HL-60 (cell line): ENCODE data around the gene MALRD1.

Experiments
- GABPA ChIP-seq: IDR thresholded peaks from 2 replicates; pipeline ENCODE4 v1.6.1; 2012; ENCODE audit warnings: low read depth
- POLR2AphosphoS5 ChIP-seq: IDR thresholded peaks from 2 replicates; pipeline ENCODE4 v1.6.1; 2012; ENCODE audit warnings: low read depth
- SPI1 ChIP-seq: IDR thresholded peaks from 2 replicates; pipeline ENCODE4 v1.6.1; 2012; ENCODE audit warnings: low read depth, mild to moderate bottlenecking, borderline replicate concordance
- TF ChIP-seq, protein P1 (sequence below): IDR thresholded peaks from one replicate; pipeline ENCODE4 v1.5.1; 2011; ENCODE audit warnings: low read length, control low read depth, inconsistent platforms; ENCODE audit not compliant: insufficient read depth
- TF ChIP-seq, protein P2 (sequence below): IDR thresholded peaks from 2 replicates; pipeline ENCODE4 v1.6.1; 2012; ENCODE audit warnings: low read depth; ENCODE audit not compliant: insufficient replicate concordance

DNA sequence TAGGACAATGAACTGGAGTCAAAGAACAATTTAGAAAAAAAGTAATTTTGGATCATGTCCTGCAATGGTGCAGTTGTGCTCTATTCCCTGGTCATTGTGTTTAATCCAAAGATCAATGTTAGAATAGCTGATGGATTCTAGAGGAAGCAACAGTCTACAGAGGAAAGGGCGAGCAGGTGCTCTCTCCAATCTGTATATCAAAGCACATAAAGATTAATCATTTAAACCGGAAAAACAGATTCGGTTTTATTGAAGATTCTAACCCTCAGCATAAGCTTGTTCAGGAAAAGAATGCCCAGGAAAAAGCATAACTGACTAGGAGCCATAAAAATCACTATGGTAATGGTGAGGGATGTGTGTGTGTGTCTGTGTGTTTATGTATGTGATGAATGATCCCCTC lies 110.3 kb downstream of the MALRD1 start:
- TF ChIP-seq, protein P1, sequence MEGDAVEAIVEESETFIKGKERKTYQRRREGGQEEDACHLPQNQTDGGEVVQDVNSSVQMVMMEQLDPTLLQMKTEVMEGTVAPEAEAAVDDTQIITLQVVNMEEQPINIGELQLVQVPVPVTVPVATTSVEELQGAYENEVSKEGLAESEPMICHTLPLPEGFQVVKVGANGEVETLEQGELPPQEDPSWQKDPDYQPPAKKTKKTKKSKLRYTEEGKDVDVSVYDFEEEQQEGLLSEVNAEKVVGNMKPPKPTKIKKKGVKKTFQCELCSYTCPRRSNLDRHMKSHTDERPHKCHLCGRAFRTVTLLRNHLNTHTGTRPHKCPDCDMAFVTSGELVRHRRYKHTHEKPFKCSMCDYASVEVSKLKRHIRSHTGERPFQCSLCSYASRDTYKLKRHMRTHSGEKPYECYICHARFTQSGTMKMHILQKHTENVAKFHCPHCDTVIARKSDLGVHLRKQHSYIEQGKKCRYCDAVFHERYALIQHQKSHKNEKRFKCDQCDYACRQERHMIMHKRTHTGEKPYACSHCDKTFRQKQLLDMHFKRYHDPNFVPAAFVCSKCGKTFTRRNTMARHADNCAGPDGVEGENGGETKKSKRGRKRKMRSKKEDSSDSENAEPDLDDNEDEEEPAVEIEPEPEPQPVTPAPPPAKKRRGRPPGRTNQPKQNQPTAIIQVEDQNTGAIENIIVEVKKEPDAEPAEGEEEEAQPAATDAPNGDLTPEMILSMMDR = no peak
- TF ChIP-seq POLR2AphosphoS5 = no peak
- TF ChIP-seq, protein P2, sequence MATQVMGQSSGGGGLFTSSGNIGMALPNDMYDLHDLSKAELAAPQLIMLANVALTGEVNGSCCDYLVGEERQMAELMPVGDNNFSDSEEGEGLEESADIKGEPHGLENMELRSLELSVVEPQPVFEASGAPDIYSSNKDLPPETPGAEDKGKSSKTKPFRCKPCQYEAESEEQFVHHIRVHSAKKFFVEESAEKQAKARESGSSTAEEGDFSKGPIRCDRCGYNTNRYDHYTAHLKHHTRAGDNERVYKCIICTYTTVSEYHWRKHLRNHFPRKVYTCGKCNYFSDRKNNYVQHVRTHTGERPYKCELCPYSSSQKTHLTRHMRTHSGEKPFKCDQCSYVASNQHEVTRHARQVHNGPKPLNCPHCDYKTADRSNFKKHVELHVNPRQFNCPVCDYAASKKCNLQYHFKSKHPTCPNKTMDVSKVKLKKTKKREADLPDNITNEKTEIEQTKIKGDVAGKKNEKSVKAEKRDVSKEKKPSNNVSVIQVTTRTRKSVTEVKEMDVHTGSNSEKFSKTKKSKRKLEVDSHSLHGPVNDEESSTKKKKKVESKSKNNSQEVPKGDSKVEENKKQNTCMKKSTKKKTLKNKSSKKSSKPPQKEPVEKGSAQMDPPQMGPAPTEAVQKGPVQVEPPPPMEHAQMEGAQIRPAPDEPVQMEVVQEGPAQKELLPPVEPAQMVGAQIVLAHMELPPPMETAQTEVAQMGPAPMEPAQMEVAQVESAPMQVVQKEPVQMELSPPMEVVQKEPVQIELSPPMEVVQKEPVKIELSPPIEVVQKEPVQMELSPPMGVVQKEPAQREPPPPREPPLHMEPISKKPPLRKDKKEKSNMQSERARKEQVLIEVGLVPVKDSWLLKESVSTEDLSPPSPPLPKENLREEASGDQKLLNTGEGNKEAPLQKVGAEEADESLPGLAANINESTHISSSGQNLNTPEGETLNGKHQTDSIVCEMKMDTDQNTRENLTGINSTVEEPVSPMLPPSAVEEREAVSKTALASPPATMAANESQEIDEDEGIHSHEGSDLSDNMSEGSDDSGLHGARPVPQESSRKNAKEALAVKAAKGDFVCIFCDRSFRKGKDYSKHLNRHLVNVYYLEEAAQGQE = no peak
- no peak for TF ChIP-seq SPI1
- no peak for TF ChIP-seq GABPA
